ENCODE measurements around the gene METTL15.
A peak's percentile ranks its signal among the peaks of the same experiment; 100 is the strongest.
"Not testable (repeated sequence)": the region's sequence is repeated elsewhere in the genome, so short reads cannot be mapped to it uniquely, and the experiment has no call there.

METTL15 gene

DNA sequence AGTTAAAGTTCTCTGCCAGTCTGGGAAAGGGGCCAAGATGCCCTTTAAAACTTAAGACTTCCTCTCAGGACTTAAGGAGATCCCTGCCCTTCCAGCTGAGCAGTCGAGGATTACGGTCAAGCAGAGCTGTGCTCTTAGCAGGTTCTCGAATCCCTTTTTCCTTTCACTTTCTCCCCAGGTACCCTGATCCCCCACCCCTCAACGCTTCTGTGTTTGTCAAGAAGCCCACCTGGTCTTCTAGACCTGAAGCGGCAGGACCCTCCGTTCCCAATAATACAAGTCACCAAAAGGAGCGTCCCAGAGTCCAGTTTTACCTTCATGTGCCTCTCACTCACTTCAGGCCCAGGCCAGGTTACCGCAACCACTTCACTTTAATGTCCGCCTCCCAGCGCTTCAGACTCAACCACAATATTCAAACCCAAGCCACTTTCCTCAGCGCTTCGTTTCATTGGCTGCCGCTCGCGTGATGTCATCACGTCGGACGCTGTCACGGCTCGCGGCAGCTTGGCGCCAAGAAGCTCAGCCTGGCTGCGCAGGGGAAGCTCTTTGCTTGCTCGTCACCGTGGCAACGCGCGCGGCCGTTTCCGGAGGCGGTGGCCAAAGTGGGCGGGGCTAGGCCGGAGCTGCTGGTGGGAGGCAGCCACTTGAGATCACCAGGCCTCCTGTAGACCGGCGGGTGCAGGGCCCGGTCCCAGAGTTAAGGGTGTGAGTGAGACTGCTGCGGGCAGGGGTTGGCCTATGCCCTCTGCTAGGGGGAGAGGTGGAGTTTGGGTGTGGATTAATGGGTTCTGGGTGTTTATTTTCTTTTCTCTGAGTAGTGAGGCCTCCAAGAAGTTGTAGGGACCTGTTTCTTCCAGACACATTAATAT, at the start of gene METTL15, which contains the start of gene KIF18A:
METTL15 (plus strand) TSS at position 639 of the 869 bp plus-strand sequence. CDS start 4,947 bp downstream, outside the sequence.
KIF18A (minus strand) TSS at position 407 of the 869 bp plus-strand sequence. CDS start 10,209 bp downstream, outside the sequence.
- peak; percentile 97 for DNase-seq (ENCODE audit: low spot score)

DNA sequence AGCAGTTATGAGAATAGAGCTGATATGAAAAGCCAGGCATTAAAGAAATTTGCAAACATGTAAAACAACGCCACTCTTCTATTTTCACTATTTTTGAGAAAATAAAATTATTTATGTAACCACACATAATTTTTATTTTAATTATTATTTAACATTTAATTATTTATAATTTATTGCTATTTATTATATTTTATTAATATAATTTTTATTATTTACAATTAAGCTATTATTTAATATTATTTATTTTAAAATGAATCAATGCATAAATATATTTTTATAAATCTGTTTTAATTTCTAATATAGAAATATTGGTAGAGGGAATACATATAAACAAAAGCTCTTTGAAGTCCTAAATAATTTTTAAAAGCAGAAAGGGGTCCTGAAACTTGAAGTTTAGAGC, 36.9 kb upstream of the METTL15 start:
- DNase-seq (ENCODE audit: low spot score): no peak

GRCh38 chr11:28072321-28072720, 35.9 kb upstream of the METTL15 start:
- DNase-seq (ENCODE audit: low spot score): no peak

DNA sequence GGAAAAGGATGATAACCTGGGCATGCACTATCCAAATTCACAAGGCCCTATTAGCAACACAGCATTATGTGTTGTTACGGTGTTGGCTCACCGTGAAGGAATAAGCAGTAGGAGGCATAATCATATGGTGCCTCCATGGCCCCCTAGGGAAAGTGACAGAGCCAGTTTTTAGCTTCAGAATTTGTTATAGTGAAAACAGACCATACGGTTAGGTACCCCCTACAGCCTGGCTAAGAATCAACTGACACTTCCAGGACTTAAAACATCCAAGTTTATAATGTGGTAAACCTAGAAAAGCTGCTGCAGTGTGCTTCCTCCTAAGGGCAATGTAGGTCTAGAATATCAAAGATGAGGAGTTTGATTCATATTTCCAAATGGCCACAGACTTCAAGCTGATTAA, 30.7 kb upstream of the METTL15 start:
- DNase-seq (ENCODE audit: low spot score): no peak

- no peak for DNase-seq (ENCODE audit: low spot score)
Measured at GRCh38 chr11:28083118-28083517, 25.1 kb upstream of the METTL15 start.

DNA sequence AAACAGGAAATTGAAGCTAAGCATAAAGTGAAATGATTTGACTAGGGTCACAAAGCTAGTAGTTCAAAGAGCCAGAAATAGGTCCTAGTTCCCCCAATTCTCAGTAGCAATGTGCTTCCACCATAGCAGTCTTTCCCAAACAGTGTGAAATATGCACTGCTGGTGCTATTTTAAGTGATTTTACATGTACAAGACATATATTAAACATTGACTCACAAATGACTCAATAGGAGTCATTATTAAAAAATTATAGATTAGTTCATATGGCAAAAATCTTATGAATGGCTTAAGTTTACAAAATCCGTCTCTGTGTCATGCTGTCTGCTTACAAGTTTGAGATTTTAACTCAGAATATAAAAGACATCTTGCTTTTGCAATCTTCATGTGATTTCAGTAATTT, 21.6 kb upstream of the METTL15 start:
- DNase-seq (ENCODE audit: low spot score): no peak

DNA sequence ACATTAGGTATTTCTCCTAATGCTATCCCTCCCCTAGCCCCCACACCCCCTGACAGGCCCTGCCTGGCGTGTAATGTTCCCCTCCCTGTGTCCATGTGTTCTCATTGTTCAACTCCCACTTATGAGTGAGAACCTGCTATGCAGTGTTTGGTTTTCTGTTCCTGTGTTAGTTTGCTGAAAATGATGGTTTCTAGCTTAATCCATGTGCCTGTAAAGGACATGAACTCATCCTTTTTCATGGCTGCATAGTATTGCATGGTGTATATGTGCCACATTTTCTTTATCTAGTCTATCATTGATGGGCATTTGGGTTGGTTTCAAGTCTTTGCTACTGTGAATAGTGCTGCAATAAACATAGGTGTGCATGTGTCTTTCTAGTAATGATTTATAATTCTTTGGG, 21.0 kb upstream of the METTL15 start:
- DNase-seq (ENCODE audit: low spot score): not testable (repeated sequence)

GRCh38 chr11:28087693-28088092, 20.5 kb upstream of the METTL15 start:
- DNase-seq (ENCODE audit: low spot score): not testable (repeated sequence)

- DNase-seq (ENCODE audit: low spot score): no peak
Measured at GRCh38 chr11:28089378-28089777, 18.8 kb upstream of the METTL15 start.

GRCh38 chr11:28090052-28090749, 18.0 kb upstream of the METTL15 start:
- no peak for DNase-seq (ENCODE audit: low spot score)

GRCh38 chr11:28092786-28093185, 15.4 kb upstream of the METTL15 start:
- DNase-seq (ENCODE audit: low spot score): no peak

GRCh38 chr11:28098257-28098656, 9.9 kb upstream of the METTL15 start:
- no peak for DNase-seq (ENCODE audit: low spot score)

GRCh38 chr11:28099715-28100114, 8.5 kb upstream of the METTL15 start:
- no peak for DNase-seq (ENCODE audit: low spot score)

DNA sequence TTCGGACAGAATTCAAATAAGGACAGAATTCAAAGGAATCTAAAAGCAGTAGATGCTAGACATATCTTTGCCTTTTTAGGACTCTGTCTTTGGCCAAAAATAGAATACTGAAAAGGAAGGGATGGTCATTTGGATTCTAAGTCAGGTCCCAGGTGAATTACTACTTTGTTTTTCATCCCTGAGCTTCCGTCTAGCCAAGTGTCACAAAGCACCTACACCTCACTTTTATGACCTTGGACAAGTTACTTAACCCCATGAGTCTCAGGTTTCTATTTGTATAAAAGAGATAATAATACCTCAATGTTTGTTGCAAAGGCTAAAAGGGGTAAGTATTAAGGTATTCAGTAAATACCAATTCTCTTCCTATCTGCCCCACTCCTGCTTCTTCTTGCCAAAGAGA, 7.5 kb upstream of the METTL15 start:
- DNase-seq (ENCODE audit: low spot score): no peak

DNA sequence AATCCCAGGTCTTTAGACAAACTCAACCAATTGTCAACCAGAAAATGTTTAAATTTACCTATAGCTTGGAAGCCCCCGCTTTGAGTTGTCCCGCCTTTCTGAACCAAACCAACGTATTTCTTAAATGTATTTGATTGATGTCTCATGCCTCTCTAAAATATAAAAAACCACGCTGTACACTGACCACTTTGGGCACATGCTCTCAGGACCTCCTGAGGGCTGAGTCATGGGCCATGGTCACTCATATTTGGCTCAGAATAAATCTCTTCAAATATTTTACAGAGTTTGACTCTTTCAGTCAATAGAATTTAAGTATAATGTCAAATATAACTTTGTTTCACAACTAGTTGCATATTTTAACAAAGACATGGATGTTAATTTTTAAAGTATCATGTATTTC, 5.9 kb upstream of the METTL15 start:
- DNase-seq (ENCODE audit: low spot score): not testable (repeated sequence)

DNA sequence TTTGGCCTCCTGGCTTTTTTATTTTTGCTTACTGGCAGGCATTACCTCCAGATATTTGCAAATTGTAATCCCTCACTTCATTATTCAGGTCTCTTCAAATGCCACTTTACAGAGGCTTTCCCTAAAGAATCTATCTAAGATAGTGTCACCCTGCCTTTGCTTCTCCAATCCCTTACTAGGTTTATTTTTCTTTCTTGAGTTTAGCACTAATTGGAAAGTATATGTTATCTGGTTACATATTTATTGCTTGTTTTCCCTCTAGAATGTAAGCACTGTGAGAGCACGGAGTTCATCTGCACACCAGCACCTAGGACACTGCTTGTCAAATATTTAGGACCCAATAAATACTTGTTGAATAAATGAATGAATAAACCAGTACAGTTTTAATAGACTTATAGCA, 3.8 kb upstream of the METTL15 start:
- DNase-seq (ENCODE audit: low spot score): no peak

DNA sequence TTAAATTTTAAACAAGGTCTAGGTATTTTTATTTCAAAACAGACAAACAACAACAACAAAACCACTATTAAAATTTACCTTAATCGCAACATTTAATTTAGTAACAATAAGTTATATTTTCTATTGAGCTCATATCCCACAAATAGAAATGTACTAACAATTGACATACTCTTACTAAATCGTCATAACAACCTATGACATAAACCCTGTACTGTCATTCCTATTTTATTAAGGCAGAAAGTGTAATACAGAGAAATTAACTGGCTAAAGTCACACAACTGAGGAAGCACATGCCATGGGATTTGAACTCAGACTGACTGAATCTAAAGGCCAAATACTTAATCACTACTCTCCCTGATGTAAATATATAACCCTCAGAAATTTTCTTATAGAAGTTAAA, 3.2 kb upstream of the METTL15 start:
- no peak for DNase-seq (ENCODE audit: low spot score)

GRCh38 chr11:28105869-28106268, 2.3 kb upstream of the METTL15 start:
- DNase-seq (ENCODE audit: low spot score): no peak

DNA sequence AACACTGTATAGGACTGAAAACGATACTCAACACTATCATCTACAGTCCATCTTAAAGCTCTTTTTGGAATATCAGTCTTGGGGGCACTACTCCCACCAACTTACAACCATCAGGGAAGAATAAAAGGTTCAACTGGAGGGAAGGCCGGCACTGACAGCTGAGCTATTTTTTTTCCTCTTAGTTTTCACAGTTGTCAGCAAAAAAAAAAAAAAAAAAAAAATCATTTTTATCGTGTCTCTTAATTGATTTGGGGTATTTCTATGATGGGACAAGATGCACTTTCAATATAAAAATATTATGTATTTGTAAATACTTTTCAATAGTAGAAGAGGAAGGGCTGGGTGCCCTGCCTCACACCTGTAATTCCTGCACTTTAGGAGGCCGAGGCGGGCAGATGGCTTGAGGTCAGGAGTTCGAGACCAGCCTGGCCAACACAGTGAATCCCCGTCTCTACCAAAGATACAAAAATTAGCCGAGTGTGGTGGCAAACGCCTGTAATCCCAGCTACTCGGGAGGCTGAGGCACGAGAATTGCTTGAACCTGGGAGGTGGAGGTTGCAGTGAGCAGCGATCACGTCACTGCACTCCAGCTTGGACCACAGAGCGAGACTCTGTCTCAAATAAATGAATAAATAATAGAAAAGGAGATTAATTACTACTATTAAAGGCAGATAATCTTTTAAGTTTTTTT, 1.7 kb upstream of the METTL15 start:
- no peak for DNase-seq (ENCODE audit: low spot score)

- peak; percentile 15 for DNase-seq (ENCODE audit: low spot score)
Measured at GRCh38 chr11:28107191-28107749, 918 bp upstream of the METTL15 start.

DNA sequence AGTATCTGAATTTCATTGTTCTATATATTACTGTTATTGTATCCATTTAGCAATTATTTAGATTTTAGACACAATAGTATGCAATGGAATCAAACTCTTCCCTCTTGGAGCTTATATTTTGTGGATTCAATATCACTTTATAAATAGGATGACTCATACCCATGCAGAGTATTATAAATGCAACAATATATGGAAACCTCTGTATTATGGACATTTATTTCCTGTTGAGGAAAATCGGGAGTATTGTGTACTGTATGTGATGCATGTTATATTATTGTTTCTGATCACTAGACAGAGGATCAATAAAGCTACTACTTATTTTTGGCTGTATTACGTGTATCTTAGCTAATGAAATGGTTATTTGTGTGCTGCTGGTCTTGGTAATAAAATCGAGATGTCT, 770 bp downstream of the METTL15 start:
- no peak for DNase-seq (ENCODE audit: low spot score)

DNA sequence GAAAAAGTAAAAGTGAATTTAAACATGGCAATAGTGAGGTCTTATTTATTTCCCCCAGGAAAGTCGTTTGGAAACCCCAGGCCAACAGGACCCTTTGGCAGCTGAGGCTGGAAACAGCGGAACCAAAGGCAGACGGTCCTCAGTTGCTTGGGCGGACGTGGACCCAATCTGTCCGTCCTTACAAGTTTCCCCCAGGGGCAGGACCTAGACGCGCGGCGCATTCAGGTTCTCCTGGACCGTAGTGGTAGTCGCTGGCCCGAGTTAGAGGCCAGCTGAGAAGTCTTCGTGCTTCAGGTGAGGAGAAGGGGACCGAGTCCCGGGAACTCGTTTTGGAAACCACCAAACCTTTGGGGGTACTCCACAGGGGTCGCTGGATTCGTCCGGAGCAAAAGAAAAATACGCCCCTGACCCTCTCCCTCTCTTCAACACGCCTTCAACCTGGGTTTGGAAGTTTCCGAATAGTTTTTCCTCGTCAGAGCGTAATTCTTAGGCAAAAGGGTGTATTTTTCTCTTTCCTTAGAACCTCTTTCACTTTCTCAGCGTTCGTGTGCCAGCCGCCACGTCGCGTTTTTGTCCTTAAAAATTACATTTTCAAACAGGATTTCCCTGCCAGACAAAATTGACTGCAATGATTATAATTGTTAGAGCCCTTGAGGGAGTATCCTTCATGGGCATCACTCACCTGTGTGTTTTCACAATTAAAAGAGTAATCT, 2.1 kb downstream of the METTL15 start:
- DNase-seq (ENCODE audit: low spot score): peak; percentile 67

All from CD4-positive, alpha-beta T cell treated with Interleukin-15 for 4 hours (primary cell).